HG03439 (cell line): ENCODE data around the gene AKT3.

ENCODE experiments used
- ATAC-seq: cut with Tn5 transposase; IDR thresholded peaks from one replicate; pipeline ENCODE4 v1.9.1; 2021; ENCODE audit warnings: mild to moderate bottlenecking, moderate library complexity; ENCODE audit not compliant: unreplicated experiment

AKT3 gene

DNA sequence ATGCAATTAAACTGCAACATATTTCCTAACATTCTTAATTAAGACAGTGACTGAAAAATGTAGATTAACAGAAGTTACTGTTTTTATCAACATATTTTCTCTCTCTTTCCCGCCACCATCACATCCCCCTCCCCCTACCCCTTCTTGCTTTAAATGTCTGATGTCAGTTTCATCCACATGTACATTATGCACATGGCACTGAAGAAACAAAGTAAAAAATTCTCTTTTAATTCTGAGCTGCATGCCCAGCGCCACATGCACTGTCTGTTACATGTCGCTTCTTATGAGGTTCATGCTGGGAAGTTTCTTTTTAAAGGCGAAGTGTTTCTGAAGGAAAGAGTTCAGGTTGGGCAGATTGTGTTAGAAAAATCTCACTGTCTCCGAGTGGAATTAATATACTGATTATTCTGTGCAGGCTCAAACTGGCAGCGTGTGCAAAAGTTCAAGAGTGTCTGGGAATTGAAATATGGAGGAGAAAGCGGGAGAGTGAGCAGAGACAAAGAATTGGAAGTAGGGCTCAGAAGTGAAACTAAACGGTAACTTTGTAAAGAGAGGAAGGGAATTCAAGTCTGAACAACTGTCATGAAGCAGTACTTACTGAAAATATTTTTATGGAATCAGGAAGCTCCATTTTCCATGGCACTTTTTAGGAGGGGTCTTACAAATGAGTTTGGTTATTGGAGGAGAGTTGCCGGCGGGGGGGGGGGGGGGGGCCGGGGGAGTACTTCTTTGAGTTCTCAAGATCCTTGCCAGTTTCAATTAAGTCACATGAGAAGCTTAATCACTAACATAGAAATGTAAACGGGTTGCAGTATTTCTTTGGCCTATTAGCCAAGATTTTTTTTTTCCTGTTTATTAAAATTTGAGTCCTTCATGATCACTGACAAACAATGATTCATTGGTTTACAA lies 376.6 kb downstream of the AKT3 start:
- no peak for ATAC-seq

DNA sequence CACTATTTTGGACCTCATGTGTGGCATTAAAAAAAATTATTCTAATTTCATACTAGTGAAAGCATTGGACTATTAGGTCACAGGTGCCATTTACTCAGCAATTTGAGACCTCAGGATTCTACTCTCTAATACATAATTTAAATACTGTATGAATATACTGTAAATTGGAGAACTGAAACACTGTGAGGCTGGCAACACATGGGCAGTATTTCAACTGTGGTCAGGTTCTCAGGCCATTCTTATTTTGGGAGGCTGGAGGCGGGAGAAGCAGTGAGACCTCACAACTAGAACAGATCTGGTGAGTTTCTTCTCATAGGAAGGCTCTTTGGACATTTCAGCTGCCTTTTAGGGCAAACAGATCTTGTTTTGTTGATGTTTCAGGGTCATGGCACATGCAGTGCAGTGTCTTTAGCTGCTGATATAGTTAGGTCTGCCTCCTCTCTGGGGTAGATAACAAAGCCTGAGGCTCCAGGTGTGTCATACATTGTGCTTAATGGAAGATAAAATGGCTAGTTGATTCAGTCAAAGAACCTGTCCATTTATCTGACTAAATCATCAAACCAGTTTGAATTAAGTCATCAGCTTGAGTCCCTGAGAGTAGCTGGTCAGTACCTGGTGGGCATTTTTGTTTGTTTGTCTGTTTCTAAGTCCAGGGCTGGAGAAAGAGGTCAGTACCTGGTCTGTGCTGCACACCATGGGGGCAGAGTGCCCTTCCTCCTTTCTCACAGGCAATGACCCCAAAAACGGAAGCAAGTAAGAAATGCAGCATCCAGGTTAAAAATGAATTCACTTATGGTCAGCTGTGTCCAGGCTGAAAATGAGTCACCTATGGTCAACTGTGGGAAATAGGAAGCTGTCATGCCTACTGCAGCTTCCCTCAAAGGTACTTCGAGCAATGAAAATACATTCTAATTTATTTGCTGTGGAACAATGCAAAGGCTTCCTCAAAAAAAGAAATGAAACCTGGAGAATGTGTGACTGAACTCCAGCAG lies 378.0 kb downstream of the AKT3 start:
- peak; percentile 84 for ATAC-seq

DNA sequence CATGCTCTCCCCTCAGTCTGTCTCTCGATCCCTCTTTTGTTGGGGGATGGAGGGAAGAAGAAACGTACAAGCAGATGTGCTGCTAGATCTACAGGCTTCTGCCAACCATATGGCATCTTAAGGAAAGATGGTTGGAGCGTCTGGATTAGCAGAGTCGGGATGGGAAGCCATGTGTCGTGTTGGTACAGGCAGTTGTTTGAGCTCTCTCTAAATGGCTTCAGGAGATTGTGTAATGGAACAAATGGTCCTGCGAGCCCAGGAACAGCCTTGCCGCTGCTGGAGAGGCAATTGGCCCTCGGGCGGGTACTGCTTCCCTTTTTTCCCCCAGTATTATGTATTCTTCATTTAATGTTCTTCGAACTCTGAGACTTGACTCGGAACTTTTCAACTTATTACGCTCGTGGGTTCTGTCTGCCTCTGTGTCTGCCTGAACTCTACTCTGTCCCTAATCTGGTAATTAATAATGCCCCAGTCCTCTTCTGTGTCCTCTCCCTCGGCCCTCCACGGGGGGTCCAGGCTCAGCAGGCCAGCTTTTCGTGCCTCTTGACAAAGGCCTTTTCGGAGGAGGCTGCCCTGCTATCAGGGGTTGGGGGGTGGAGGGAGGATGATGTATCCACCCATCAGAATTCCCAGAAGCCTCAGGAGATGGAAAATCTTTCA lies 378.9 kb downstream of the AKT3 start:
- ATAC-seq: no peak

DNA sequence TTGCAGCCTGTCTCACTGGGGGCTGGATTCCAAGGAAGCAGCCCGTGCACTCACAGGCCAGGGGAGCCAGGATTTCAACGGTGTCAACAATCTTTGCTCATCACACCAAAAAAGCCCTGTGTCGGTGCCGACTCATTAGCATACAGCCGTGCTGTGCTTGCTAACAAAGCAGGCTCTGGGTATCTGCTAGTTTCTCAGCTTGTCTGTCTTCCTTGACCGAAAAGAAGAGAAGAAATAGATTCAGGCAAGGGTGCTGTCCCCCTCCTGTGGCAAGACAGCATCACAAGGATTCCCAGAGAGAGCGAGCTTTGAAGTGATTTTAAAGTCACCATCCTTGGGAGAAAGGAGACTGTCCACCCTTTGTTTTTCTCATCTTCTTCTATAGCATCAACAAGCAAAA lies 379.5 kb downstream of the AKT3 start:
- no peak for ATAC-seq

DNA sequence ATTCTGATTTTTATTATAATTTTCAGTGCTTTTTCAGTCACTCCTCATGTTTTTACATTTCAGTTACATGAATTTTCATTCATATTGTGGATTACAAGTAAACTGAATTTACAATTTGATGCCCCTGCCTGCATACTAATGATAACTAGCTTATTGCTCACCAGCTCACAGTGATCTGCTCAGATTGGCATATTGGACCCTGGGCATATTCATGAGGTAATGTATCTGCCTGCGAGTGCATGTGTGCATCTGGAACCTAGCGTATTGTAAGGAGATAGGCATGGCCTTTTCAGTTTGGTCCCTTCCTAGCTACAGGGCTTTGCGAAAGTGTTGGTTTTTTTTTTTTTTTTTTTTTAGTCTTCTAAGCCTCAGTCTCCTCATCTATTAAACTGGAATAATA lies 380.5 kb downstream of the AKT3 start:
- ATAC-seq: no peak

DNA sequence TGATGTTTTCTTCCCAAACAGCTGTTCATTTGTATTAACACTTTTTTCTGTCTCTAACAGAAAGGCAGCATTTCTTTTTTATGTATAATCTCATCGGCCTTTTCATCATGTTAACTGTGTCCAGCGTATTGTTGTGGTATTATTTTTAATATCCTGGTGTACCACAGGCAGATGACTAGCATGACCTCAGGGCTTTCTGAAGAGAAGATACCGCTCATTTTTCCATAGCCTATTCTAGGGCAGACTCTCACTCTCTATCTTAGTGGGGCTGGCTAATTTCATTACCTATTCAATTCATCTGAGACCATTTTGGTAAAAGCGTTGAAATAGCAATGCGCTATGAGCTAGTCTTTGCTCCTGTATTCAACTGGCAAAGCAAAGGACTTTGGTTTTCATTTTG lies 384.3 kb downstream of the AKT3 start:
- peak; percentile 43 for ATAC-seq

DNA sequence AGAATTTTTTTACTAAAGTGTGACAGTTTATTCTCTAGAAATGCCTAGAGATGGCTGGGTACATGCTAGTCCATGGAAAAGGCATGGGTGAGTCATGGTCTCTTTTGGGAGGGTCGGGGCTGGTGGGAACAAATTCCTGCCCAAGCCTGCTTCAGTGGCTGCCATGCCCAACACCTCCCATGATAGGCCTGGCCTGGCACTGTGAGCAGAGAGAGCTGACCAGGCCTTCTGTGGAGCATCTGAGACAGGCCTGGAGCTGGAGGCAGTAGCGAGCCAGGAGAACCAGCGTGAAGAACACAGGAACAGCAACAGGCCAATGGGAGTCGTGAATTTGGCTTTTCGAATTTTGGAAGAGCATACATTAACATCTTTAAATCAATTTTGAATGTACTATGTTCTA lies 385.0 kb downstream of the AKT3 start:
- no peak for ATAC-seq

DNA sequence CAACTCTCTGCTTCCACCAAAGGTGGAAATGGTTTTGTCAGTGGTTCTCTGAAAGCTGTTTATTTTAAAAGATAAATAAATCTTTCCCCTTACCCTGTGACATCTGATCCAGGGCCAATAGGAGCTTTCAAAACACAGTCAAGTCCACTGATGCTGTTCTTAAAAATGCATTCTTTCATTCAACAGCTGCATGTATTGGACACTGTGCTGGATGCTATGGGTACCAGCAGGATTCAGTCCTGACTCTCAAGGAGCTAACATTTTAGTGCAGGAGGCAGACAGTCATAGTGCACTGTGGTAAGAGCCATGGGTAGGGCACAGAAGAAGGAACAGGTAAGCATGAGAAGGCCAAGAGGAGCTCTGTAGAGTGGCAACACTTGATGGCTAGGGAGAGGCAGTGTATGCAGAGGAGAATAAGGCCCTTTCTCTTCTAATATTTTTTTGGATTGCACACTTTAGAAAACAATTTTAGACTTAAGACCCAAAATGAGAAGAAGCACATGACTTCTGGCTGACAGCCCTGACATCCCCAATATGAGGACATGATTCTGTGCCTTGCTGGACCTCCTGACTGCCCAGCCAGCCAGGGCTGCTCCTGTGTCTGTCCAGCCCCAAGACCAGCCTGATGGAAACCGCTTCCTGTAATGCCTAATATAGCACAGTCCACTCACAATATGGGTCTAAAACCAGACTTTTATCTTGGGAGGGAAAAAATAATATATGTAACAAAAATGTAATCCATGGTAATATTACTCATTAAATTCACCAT lies 386.9 kb downstream of the AKT3 start:
- ATAC-seq: no peak

DNA sequence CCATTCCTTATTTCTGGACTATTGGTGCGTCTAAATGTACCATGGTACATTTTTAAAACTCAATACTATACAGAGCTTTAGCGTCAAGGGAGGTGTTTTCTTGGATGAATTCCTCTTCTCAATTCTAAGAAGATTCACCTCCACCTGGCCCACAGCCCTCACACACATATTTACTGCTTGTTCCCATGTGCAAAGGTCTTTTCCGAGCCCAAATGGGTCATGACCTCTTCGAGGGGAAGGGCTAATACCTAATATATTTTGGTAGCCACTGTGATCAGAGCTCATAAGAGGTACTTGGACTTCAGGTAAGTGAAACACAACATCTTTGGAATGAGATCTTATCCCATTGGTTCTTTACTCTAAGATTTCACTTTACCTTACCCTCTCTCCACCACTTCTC lies 388.3 kb downstream of the AKT3 start:
- ATAC-seq: no peak

DNA sequence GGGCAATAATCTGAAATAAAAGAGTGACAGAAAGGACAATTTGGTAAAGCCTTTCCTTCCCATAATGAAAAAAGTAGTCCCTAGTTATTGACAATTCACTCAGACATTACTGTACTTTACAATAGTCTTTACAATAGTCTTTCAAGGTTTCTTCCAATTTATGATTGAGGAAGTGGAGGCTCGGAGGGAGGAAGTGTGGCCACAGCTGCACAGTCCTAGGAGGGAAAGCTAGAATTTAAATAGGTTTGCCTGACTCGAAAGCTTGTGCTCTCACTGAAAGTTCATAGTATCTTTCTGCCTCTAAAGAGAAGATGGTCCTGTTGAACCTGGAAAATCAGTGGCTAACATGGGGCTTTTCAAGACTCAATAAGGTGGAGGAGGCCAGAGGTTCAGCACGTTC lies 391.0 kb downstream of the AKT3 start:
- no peak for ATAC-seq

DNA sequence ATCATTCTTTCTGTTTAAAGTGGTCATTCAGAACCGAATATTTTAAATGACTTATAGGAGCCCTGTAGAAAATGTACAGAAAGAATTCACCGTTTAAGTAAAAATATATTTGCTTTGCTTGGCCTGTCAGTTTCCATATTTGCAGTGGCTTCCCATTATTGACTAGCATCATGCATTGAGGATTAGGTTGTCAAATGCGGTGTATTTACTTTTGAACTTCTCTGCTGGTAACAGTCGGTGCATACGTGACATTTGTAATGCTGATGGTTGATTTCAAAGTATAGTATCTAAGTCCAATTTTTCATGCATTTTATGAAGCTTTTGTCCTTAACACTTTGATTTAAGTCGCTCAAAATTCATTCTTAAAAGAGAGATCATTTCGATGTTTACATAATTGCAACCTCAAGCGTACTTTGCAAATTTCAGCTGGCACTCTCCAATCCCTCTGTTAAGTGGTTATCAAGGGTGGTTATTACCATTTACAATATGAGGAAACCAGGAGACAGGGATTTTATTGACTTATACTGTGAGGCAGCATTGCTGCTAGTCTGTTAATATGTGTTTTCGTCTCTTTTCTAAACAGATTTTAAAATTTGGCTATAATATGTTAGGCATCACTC lies 392.6 kb downstream of the AKT3 start:
- no peak for ATAC-seq

DNA sequence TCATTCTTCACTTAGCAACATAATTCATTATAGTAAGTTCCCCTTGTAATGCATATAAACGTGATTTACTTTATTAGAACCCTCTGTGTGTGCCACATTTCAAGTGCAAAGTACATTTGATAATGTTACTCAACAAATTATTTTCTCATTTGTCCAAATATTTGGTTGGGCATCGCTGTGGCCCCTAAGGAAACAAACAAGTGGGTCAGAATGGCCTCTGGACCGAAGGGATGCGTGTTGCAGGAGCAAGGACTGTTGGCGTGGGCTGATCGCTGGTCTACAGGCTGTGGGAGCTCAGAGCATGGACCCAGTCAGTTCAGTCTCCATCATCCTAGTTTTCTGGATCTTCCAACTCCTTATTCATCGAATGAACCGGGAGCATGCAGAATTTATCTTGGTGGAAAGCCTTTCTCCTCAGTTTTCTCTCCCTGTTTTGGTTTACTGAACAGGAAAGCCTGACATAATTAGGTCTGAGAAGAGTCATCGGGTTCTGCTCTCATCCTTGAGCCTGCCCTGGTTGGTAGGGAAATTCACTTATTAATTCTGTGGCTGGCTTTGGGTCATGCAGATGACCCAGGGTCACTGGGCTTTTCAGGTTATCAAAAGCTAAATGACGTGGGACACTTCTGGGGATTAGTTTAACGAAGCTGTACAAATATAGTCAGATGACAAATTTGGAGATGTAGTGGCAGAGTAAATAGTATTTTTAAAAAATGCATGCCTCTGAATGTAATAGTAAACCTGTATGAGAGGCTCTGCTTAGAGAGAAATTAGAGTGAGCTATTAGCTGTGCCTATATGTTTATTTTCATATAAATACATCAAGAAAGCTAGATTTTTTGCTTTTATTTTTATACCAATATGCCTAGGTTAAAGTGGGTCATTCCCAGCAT lies 394.0 kb downstream of the AKT3 start:
- ATAC-seq: no peak

DNA sequence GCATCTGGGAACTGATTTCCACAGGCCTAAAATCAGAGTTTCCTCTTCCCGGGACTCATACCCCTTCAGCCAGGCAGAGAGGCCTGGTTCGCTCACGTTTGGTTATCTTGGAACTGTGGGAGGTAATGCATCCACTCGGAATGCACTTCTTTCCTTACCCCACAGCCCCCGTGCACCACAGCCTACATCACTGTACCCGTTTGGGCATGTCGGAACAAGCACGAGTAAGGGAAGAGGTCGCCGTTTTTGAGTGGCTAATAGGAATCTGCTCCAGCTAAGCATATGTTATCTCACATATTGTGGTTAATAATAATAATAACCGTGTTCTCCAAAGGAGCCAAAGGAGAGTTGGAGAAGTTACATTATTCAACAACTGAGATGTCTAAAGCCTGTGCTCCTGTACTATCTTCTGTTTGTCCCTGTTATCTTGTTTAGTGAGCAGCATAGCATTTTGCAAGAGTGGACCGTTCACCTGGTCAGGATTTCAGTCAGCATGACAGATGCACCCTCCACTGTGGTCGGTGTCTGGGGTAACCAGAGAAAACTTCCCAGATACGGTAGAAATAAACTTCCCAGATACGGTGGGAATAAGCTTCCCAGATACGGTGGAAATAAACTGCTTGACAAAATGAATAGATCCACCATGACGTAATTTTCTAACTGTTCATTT lies 395.6 kb downstream of the AKT3 start:
- no peak for ATAC-seq

DNA sequence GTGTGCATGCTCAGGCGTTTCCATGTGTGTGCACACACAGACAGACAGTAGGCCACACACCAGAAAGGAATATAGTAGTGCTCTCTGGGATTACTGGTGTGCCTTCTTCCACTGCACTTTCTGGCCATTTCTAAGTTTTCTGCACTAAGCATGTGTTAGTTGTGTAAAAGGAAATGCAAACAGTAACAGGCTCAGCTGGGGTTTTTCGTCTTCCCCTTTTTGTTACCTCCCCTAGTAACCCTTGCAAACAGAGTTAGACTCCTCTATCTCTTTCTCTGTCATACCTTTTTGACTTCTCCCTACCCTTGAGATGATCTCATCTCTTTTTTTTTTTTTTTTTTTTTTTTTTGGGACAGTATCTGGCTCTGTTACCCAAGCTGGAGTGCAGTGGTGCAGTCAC lies 398.0 kb downstream of the AKT3 start:
- no peak for ATAC-seq

DNA sequence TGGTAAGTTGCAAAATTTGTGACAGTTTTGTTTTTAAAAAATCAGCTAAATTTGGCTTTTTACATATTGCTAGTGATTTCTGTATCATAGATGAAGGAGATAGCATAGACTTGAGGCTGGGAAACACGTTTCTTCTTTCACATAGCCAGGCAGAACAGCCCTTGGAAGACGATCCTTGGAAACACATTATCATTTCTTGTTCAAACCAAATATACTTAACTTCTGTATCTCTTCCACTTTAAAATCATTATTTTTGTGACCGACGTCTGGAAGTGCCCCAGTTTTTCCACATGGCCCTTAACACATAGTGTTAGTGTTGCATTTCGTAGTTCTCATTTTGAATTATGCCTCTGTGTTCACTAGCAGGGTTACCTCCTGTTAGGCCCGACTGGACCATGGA lies 400.7 kb downstream of the AKT3 start:
- ATAC-seq: no peak

DNA sequence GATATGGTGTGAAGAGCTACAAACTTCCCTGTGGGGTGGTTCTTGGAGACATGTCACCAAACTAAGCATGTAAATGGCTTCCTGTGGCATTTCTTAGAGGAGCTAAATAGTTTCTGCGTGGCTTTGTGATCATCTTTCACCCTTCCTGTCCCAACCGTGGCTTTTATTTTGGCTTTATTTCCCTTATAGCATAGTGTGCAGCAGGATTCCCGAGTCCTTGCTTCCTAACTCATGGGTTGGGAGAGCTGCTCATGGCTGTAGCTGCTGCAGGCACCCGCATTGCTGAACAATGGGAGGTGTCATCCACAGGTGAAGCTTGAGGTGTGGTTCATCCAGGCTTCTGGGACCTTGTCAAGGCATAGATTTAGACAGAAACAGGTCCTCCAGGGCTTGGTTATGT lies 402.2 kb downstream of the AKT3 start:
- ATAC-seq: no peak

DNA sequence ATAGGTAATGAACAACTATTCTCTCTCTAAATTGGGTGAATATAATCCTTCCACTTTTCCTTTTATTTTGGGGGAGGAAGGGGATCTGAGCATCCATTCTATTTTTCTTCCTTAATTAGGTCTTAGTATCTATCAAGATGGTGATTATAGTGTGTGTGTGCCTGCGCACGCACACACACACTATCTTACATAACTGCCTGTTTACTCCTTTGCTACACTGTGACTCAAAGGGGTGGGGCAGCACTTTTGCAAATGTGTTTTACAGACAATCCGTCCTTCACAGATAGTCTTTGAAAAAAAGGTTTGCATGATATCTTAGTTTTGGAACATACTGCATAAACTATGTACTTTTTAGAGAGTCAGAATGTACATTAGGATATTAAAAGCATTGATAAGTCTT lies 402.7 kb downstream of the AKT3 start:
- ATAC-seq: no peak

DNA sequence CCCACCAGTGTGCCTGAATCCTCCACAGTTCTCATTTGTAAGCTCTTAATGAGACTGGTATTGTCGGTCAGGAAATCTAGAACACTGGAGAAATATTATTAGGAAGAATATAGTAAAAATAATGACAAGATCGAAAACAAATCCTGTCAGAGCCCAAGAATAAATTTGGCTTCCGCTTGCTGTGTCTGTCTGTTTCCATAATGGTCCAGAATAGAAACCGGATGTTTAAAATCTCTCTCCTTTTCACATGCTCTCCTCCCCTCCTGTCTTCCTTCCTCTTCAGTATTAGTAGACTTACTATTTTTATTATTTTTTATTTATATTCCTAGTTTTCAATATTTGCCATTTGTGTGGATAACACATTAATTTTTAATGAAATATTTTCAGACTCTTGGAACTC lies 406.5 kb downstream of the AKT3 start:
- ATAC-seq: no peak

DNA sequence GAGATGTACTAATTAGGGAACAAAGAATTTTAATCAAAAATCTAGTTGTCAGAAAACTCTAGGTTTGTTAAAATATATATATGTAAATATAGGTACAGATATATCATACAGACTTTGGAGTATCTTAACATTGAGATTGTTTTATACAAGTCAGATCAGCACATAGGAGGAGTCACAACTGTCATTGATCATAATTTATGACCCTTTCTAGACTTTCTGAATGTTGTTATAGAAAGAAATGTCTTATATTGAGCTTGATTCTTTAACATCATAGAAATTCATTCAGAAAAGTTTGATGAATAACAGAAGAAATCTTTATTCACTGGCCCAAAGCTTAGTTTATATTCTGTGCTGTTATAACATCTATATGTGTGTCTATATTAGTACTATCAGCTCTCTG lies 408.4 kb downstream of the AKT3 start:
- no peak for ATAC-seq
